Astrocyte (in vitro differentiated cells and primary cell): ENCODE data around the gene NKX1-1.

Source experiments
- EZH2 ChIP-seq: IDR thresholded peaks from 2 replicates; pipeline ENCODE4 v1.6.1; 2012; ENCODE audit warnings: mild to moderate bottlenecking, low read length, inconsistent platforms; ENCODE audit not compliant: insufficient read depth
- TF ChIP-seq, protein P1 (sequence below): IDR thresholded peaks from 2 replicates; pipeline ENCODE4 v1.5.1; 2011; ENCODE audit warnings: low read depth, mild to moderate bottlenecking, inconsistent platforms, low read length, moderate library complexity; ENCODE audit not compliant: insufficient read depth

DNA sequence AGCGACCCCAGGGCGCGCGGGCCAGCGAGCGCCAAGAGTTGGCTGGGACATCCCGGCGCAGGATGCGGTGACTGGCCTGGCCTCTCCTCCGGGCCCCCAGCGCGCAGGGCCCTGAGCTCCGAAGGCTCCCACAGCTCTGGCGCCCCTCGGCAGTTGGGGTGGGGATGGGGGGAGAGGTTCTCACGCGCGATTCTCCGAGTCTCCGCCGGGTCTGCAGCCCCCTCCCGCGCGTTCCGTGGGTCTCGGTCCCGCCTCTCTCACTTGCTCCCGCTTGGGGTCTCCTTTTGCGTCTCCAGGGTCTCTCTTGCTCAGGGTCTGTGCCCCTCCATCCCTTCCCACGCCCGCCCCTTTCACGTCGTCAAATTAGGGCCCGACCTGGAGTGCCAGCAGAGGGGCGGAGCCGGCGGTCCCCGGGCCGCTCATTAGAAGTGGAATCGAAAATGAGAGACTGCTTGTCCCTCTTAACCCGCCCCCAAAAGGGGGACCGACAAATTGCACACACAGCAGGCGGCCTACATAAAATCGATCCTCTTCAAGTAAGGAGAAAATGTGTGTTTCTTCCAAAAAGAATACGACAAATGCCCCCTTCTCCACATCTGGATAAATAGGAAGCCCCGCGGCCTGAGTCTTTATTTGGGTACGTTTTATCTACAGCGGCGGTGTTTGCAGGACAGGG lies 877 bp upstream of the NKX1-1 start:
- TF ChIP-seq, protein P1, sequence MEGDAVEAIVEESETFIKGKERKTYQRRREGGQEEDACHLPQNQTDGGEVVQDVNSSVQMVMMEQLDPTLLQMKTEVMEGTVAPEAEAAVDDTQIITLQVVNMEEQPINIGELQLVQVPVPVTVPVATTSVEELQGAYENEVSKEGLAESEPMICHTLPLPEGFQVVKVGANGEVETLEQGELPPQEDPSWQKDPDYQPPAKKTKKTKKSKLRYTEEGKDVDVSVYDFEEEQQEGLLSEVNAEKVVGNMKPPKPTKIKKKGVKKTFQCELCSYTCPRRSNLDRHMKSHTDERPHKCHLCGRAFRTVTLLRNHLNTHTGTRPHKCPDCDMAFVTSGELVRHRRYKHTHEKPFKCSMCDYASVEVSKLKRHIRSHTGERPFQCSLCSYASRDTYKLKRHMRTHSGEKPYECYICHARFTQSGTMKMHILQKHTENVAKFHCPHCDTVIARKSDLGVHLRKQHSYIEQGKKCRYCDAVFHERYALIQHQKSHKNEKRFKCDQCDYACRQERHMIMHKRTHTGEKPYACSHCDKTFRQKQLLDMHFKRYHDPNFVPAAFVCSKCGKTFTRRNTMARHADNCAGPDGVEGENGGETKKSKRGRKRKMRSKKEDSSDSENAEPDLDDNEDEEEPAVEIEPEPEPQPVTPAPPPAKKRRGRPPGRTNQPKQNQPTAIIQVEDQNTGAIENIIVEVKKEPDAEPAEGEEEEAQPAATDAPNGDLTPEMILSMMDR = no peak
- TF ChIP-seq EZH2 = peak; percentile 63
